Testis (tissue), 2 donors: ENCODE measurements around the gene PPARD.

Experiments used
- CTCF ChIP-seq, 3 experiments: fragments of 450-650 bp in 2 of 3; fragments of 200-600 bp in 1 of 3; sonication (generic) in 1 of 3; IDR thresholded peaks; one replicate each; pipeline ENCODE4 v1.5.1; 2016 to 2019; ENCODE audit warnings: antibody characterized with exemption in 3 of 3, mild to moderate bottlenecking in 2 of 3, moderate library complexity in 1 of 3
- POLR2A ChIP-seq: fragments of 450-650 bp; IDR thresholded peaks from one replicate; pipeline ENCODE4 v1.6.1; 2017; ENCODE audit warnings: antibody characterized with exemption, mild to moderate bottlenecking, moderate library complexity

GRCh38 chr6:35297601-35298481 is 44.5 kb upstream of the PPARD start, which contains the start of gene DEF6:
- peak; percentile 30 to 46 (median 33) for TF ChIP-seq CTCF (IDR thresholded peaks at IDR 0.05)
- TF ChIP-seq POLR2A: no peak
